RWPE1 (cell line): ENCODE measurements around the gene WDR54.

Experiments
- CTCF ChIA-PET: fragments of 350-600 bp; sonication (Branson Sonifier 250); formaldehyde crosslinking; extraction: SDS; loops from one replicate; lab custom pipeline; 2021; lab: Yijun Ruan, JAX
- POLR2A ChIA-PET: fragments of 400-600 bp; formaldehyde crosslinking; extraction: SDS; loops from one replicate; lab custom pipeline; 2020; ENCODE audit warnings: antibody characterized with exemption; ENCODE audit not compliant: low non-redundant PET; lab: Yijun Ruan, JAX
- DNase-seq: peaks from one replicate; pipeline ENCODE4 v3.0.0; 2012; ENCODE audit warnings: low spot score
- H3K27ac ChIP-seq: fragments of 450-650 bp; 2 replicates; pipeline ENCODE4 v1.5.1; 2017
- TF ChIP-seq, protein P1 (sequence below): fragments of 450-650 bp; conservative IDR thresholded peaks from 2 replicates; pipeline ENCODE4 v1.5.1; 2017; ENCODE audit warnings: low read depth, mild to moderate bottlenecking

WDR54 gene, protein sequence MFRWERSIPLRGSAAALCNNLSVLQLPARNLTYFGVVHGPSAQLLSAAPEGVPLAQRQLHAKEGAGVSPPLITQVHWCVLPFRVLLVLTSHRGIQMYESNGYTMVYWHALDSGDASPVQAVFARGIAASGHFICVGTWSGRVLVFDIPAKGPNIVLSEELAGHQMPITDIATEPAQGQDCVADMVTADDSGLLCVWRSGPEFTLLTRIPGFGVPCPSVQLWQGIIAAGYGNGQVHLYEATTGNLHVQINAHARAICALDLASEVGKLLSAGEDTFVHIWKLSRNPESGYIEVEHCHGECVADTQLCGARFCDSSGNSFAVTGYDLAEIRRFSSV

DNA sequence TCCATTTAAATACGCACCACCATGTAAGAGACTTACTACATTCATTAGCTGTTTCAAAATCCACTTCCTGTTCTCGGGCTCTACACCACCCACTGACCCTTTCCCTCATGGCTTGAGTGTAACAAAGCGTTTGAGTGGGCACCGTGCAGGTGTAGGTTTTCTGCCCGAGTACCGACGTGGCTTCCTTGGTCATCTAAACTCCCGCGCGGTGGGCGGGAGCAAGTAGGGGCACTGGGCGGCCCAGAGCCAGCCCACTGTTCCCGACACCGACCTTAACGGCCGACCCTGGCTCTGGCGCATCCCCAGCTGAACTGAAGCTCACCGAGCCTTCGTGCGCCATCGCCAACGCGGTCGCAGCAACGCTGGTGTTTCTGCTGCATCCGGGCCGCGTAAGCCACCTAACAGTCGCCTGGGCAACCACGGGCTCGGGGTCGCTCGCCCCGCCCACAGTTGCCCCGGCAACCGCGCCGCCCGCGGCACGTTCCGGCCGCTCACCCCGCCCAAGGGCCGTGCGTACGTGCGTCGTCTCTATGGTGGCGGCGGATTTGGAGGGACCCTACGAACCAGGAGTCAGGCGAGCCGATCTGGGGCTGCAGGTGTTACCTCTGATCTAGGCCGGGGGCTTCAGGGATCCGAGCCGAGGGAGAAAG is at the start of gene WDR54, which contains the start of gene C2orf81:
TSS of gene WDR54 (plus strand) at position 510 of the 650 bp plus-strand sequence. CDS start 424 bp downstream, outside the sequence.
TSS of gene C2orf81 (minus strand) at position 399 of the 650 bp plus-strand sequence. CDS start at position 340, 59 bp downstream.
- ChIA-PET POLR2A (interaction anchor here (0.6 kb wide), 2 partner anchors 13 to 21 kb away, joined by 3 read pairs; no protein-coding TSS in a partner anchor), CTCF (no interaction called here)
- peak; percentile 85 for DNase-seq
- TF ChIP-seq, protein P1, sequence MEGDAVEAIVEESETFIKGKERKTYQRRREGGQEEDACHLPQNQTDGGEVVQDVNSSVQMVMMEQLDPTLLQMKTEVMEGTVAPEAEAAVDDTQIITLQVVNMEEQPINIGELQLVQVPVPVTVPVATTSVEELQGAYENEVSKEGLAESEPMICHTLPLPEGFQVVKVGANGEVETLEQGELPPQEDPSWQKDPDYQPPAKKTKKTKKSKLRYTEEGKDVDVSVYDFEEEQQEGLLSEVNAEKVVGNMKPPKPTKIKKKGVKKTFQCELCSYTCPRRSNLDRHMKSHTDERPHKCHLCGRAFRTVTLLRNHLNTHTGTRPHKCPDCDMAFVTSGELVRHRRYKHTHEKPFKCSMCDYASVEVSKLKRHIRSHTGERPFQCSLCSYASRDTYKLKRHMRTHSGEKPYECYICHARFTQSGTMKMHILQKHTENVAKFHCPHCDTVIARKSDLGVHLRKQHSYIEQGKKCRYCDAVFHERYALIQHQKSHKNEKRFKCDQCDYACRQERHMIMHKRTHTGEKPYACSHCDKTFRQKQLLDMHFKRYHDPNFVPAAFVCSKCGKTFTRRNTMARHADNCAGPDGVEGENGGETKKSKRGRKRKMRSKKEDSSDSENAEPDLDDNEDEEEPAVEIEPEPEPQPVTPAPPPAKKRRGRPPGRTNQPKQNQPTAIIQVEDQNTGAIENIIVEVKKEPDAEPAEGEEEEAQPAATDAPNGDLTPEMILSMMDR, result no peak
- peak within 1 kb of the TSS; percentile 94 for H3K27ac ChIP-seq

DNA sequence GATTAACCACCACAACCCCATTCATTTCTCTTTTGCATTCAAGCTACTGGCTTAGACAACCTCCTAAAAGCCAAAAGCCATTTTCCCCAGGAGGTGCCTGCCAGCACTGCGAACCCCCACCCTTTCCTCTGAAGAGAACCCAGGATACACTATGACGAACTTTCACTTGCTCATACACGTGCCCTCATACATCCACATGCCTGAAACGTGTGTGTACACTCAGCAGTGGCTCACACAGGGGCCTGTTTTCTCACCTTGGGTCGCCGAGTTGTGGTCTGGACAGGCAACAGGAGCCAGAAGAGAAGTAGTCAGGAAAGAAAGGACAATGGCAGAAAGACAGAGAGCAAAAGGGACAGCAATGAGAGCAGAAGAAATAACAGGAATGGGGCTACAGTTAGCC is 48.9 kb upstream of the WDR54 start:
- CTCF ChIA-PET, result no interaction called here
- TF ChIP-seq, protein P1, result no peak
- no peak overlapping the region for H3K27ac ChIP-seq
- no peak for DNase-seq
- POLR2A ChIA-PET, result no interaction called here

DNA sequence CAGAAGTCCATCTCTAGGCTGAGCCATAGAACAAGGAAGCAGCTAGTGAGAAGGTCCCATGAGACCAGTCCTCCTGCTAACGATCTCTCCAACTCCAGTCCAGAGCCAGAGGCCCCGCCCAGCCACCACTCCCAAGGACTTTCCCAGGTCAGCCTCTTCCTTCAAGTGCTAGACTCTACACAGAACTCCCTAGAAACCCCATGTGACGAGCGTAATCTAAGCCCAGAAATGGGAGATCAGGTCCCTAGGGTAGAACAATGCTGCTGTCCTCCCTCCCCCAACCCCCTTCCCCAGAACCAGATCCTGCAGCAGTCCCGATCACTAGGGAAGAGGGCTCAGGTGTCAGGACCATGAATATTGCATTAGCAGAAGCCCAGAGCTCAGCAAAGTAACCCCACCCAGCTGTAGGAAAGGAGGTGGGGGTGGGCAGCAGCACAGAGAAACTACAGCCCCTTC is 48.3 kb upstream of the WDR54 start:
- DNase-seq, result no peak
- TF ChIP-seq, protein P1, result no peak
- CTCF ChIA-PET, result no interaction called here
- H3K27ac ChIP-seq, result no peak overlapping the region
- POLR2A ChIA-PET, result no interaction called here

DNA sequence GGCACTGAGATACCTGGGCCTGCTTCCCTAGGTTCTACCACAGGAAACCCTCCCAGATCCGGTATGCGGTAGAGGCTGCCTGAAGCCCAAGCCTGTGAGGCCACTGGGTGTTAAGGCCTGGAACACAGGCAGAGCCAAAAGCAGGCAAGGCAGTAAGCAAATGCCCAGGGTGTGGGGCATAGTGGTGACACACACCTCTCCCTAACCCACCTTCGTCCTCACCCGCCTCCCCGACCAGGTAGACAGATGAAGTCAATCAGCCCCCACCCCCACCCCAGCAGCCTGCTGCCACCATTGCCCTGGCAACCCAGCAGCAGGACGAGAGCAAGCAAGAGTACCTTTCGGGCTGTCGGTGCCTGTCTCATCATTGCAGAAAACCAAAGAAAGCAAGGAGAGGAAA is 47.5 kb upstream of the WDR54 start:
- ChIA-PET POLR2A (no interaction called here), CTCF (interaction anchor here (0.5 kb wide), 1 partner anchor 521 kb away, joined by 3 read pairs; no protein-coding TSS in a partner anchor)
- DNase-seq, result no peak
- TF ChIP-seq, protein P1, result no peak
- H3K27ac ChIP-seq, result no peak overlapping the region

DNA sequence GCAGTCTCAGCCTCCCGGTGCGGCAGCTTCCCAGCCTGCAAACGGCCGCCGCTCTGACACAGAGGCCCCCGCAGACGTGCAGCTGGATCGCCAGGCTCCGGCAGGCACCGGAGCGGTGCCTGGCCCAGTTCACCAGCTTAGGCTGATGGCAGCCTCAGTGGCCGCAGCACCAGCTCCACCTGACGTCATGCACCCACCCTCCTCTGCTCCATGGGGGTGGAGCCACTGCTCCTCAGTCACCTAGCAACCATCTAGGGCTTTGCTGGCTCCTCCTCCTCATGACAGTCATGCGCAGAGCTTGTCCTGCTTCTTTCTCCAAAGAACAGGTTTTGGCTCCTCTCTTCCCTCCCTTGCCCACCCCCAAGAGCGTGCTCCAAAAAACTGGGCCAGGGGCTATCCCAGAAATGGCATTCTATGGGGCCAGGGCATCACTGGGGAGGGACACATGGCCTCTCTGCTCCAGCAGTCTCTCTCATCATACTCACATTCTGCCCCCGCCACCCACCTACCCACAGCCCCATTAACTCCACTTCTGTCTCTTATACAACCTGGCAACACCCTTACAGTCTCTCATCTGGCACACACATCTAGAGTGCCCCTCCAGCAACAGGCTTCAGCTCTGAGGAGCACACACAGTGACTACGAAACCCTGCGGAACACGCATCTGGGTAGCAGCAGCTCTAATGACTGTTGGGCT is 46.9 kb upstream of the WDR54 start:
- peak; percentile 20 for DNase-seq
- TF ChIP-seq, protein P1, result no peak
- CTCF ChIA-PET, result interaction anchor here (0.5 kb wide), 1 partner anchor 520 kb away, joined by 3 read pairs; no protein-coding TSS in a partner anchor

DNA sequence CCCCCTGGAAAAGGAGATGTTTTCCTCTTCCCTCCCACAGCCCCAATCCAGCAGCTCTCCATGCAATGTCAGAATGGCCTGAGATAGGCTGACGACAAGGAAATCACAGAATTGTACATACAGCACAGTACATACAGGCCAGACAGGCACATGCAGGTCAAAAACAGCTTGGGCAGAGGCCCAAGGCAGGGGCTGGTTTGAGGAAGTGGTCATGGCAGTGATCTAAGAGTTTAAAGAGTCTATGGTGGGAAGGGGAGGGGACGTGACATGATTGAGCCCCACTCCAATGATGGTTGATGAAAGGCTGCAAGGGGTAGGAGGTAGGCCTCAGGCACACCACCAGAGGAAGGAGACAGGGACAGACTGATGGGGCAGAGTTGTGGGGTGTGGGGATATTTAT is 45.7 kb upstream of the WDR54 start:
- ChIA-PET POLR2A (no interaction called here), CTCF (no interaction called here)
- DNase-seq, result no peak
- TF ChIP-seq, protein P1, result no peak
- no peak overlapping the region for H3K27ac ChIP-seq

More for the DNA sequence above, 46.9 kb upstream of the WDR54 start:
- H3K27ac ChIP-seq, result no peak overlapping the region
- POLR2A ChIA-PET, result no interaction called here
